A673 (cell line): ENCODE measurements around the gene FAM98B. TPM values are rescaled to one million over a fixed set of nuclear protein-coding genes. Genes with fewer than 3 reads are reported as not detected.
A peak's percentile ranks its signal among the peaks of the same experiment; 100 is the strongest.

Source experiments
- BruUV-seq: library from RNA; stranded (reverse); fragments of 400-500 nt; replicated peaks from 2 replicates; lab custom pipeline; 2021; lab: Mats Ljungman, UMichigan
- CTCF ChIA-PET: fragments of 300-600 bp; sonication (Branson Sonifier 250); formaldehyde crosslinking; loops from one replicate; lab custom pipeline; 2022; ENCODE audit warnings: antibody characterized with exemption; lab: Charles Lee
- POLR2A ChIA-PET: fragments of 300-600 bp; sonication (Branson Sonifier 250); formaldehyde crosslinking; loops from one replicate; lab custom pipeline; 2022; ENCODE audit warnings: antibody characterized with exemption; ENCODE audit not compliant: low non-redundant PET; lab: Charles Lee
- DNase-seq: peaks from one replicate; pipeline ENCODE4 v3.0.0-alpha.2; 2015; ENCODE audit warnings: low spot score
- H3K27ac ChIP-seq: fragments of 200-600 bp; sonication (generic); 2 replicates; pipeline ENCODE4 v1.5.1; 2016; ENCODE audit warnings: mixed run types, low read depth, mild to moderate bottlenecking, mixed read lengths, antibody characterized with exemption, low read length; ENCODE audit not compliant: poor library complexity, severe bottlenecking
- H3K27me3 ChIP-seq: fragments of 200-600 bp; sonication (generic); replicated peaks from 2 replicates; pipeline ENCODE4 v1.6.1; 2017; ENCODE audit warnings: mixed run types, low read depth, mild to moderate bottlenecking, mixed read lengths, antibody characterized with exemption, low read length; ENCODE audit not compliant: insufficient read depth, poor library complexity
- H3K36me3 ChIP-seq: fragments of 200-600 bp; sonication (generic); 2 replicates; pipeline ENCODE4 v1.6.1; 2016; ENCODE audit warnings: mixed run types, mild to moderate bottlenecking, mixed read lengths, antibody characterized with exemption, low read length; ENCODE audit not compliant: insufficient read depth, poor library complexity, severe bottlenecking
- H3K4me1 ChIP-seq: fragments of 200-600 bp; sonication (generic); 2 replicates; pipeline ENCODE4 v1.6.1; 2017; ENCODE audit warnings: mixed run types, mild to moderate bottlenecking, mixed read lengths, antibody characterized with exemption, low read length; ENCODE audit not compliant: insufficient read depth, poor library complexity, severe bottlenecking
- H3K4me3 ChIP-seq: fragments of 200-600 bp; sonication (generic); 2 replicates; pipeline ENCODE4 v1.5.1; 2016; ENCODE audit warnings: low read depth, mixed run types, mild to moderate bottlenecking, mixed read lengths, low read length; ENCODE audit not compliant: poor library complexity, severe bottlenecking
- H3K9me3 ChIP-seq: fragments of 200-600 bp; sonication (generic); 2 replicates; pipeline ENCODE4 v1.6.1; 2016; ENCODE audit warnings: mixed run types, low read depth, mild to moderate bottlenecking, mixed read lengths, antibody characterized with exemption, low read length; ENCODE audit not compliant: poor library complexity, severe bottlenecking
- EZH2 ChIP-seq: fragments of 200-600 bp; sonication (generic); IDR thresholded peaks from 2 replicates; pipeline ENCODE4 v1.6.1; 2017; ENCODE audit warnings: borderline replicate concordance, low read depth, mild to moderate bottlenecking, mixed read lengths, antibody characterized with exemption, low read length; ENCODE audit not compliant: poor library complexity, severe bottlenecking
- intact Hi-C: fragments of 100-400 bp; cut with micrococcal nuclease; formaldehyde crosslinking; loops from one replicate; pipeline ENCODE4 v1.10.0; 2022; ENCODE audit not compliant: unreplicated experiment
- total RNA-seq: library from RNA; stranded (reverse); gene quantifications from 2 replicates; pipeline ENCODE4 v1.2.3, GENCODE V29; 2021
- TF ChIP-seq, protein P1 (sequence below): fragments of 300-800, 200-600 bp; sonication (generic); conservative IDR thresholded peaks from 2 replicates; pipeline ENCODE4 v1.5.1; 2017; ENCODE audit warnings: low read depth, mild to moderate bottlenecking, antibody characterized with exemption, low read length, moderate library complexity, mixed read lengths

FAM98B gene
- total RNA-seq, 1 experiment from 2014 or later: 45.0 TPM

DNA sequence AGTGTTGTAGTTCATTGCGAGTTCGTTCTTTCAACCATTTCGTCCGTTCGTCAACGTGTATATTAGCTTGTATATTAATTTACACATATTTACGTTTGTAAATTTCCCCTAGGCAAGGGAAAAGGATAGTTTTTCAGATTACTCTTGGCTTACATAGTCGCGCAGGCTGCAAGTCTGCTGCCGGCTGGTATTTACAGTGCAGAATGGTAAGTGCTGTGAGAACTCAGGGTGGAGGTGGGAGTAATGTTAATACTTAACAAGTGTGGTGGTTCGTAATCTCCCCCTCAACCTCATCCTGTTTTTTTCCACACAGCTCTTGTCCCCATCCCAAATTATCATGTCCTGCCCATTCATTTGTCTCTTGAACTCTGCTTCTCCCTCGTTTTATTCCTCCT, 766 bp downstream of the FAM98B start:
- TF ChIP-seq, protein P1, sequence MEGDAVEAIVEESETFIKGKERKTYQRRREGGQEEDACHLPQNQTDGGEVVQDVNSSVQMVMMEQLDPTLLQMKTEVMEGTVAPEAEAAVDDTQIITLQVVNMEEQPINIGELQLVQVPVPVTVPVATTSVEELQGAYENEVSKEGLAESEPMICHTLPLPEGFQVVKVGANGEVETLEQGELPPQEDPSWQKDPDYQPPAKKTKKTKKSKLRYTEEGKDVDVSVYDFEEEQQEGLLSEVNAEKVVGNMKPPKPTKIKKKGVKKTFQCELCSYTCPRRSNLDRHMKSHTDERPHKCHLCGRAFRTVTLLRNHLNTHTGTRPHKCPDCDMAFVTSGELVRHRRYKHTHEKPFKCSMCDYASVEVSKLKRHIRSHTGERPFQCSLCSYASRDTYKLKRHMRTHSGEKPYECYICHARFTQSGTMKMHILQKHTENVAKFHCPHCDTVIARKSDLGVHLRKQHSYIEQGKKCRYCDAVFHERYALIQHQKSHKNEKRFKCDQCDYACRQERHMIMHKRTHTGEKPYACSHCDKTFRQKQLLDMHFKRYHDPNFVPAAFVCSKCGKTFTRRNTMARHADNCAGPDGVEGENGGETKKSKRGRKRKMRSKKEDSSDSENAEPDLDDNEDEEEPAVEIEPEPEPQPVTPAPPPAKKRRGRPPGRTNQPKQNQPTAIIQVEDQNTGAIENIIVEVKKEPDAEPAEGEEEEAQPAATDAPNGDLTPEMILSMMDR: no peak; the same call in 1 of the 2 replicates
- no peak for TF ChIP-seq EZH2
- Histone ChIP-seq H3K9me3 (no peaks in the 10 kb centered on the region), H3K4me3 (peak overlapping the region; percentile 85), H3K36me3 (no peaks in the 10 kb centered on the region), H3K27ac (peak overlapping the region; percentile 87), H3K4me1 (peaks cover 9% of the 10 kb centered on the region), H3K27me3 (peaks cover 4% of the 10 kb centered on the region)
- CTCF ChIA-PET: interaction anchor here (1.0 kb wide), 1 partner anchor 14 kb away, joined by 4 read pairs; no protein-coding TSS in a partner anchor
- BruUV-seq: no TSS peak
- intact Hi-C loops: no loop called here
- POLR2A ChIA-PET: interaction anchor here (0.5 kb wide), 1 partner anchor 203 kb away, joined by 7 read pairs; no protein-coding TSS in a partner anchor
- DNase-seq: no peak

DNA sequence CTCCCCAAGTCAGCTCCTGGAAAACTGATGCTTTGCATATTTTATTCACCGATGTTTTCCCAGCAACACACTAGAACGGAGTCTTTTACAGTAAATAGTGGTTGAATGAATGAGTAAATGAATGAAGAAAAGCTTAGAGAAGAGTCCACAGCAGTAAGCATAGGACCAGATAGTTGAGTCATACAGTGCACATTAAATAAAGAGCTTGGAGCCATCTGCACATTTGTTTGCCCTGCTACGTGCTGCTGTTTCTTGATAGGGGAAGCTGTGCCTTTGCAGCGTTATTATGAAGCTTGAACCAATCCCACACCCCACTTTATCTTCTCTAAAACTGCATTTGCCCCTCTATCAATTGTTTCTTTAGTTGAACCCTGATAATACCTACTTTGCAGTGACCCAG, 1.2 kb downstream of the FAM98B start:
- DNase-seq: no peak
- no peaks in the 10 kb centered on the region for H3K9me3 ChIP-seq
- H3K4me1 ChIP-seq: peaks cover 9% of the 10 kb centered on the region
- POLR2A ChIA-PET: no interaction called here
- no TSS peak for BruUV-seq
- CTCF ChIA-PET: interaction anchor here (1.0 kb wide), 1 partner anchor 15 kb away, joined by 4 read pairs; no protein-coding TSS in a partner anchor
- no peak overlapping the region for H3K27ac ChIP-seq
- TF ChIP-seq, protein P1: no peak
- TF ChIP-seq EZH2: no peak
- intact Hi-C loops: no loop called here
- H3K36me3 ChIP-seq: no peaks in the 10 kb centered on the region
- H3K27me3 ChIP-seq: no peaks in the 10 kb centered on the region
- H3K4me3 ChIP-seq: peak overlapping the region; percentile 85

DNA sequence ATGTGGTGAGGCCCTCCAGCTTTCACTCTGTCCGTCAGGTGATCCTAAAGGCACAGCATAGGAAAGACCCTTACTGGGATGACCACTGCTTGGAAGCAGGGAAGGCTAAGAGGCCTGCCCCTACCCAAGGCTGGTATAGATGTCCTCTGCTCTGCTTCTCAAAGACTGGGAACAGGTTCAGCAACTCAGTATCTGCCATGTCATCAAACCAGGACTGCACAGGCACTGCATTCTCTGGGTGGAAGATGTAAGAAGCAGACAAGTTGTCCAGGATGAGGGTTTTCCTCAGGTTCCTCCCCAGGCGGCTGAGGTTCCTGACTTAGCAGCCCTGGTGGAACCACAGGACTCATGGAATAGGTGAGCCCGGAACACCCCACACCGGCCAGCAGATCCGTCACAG, 4.7 kb downstream of the FAM98B start:
- Histone ChIP-seq H3K4me3 (no peak overlapping the region), H3K27me3 (no peaks in the 10 kb centered on the region), H3K36me3 (no peaks in the 10 kb centered on the region), H3K4me1 (peaks cover 9% of the 10 kb centered on the region), H3K27ac (no peak overlapping the region), H3K9me3 (no peaks in the 10 kb centered on the region)
- TF ChIP-seq, protein P1: no peak
- no peak for TF ChIP-seq EZH2
- intact Hi-C loops: no loop called here
- POLR2A ChIA-PET: no interaction called here
- BruUV-seq: no TSS peak
- no peak for DNase-seq
- CTCF ChIA-PET: no interaction called here
